H1 (cell line): ENCODE results near the gene PPARA.

ENCODE experiments used
- BRCA1 ChIP-seq: IDR thresholded peaks from 2 replicates; pipeline ENCODE4 v1.6.1; 2012; ENCODE audit warnings: low read depth, low read length, improper control_type of control experiment
- GABPA ChIP-seq: IDR thresholded peaks from 2 replicates; pipeline ENCODE4 v1.6.1; 2011; ENCODE audit warnings: mild to moderate bottlenecking, low read length, moderate library complexity, borderline replicate concordance; ENCODE audit not compliant: insufficient read depth
- JUND ChIP-seq: IDR thresholded peaks from 2 replicates; pipeline ENCODE4 v1.6.1; 2011; ENCODE audit warnings: mild to moderate bottlenecking, improper control_type of control experiment, low read length
- POLR2A ChIP-seq, 2 experiments: IDR thresholded peaks; 1 replicate in 1 of 2; 2 replicates in 1 of 2; pipeline ENCODE4 v1.6.1; 2011; ENCODE audit warnings: low read depth in 2 of 2, low read length in 2 of 2, mild to moderate bottlenecking in 2 of 2; ENCODE audit errors: control extremely low read depth in 1 of 2
- POU5F1 ChIP-seq: IDR thresholded peaks from 2 replicates; pipeline ENCODE4 v1.6.1; 2011; ENCODE audit warnings: low read depth, mild to moderate bottlenecking, low read length, moderate library complexity
- RAD21 ChIP-seq, 2 experiments: IDR thresholded peaks in 1 of 2; conservative IDR thresholded peaks in 1 of 2; 2 replicates each; pipeline ENCODE4 v1.6.1; 2011; ENCODE audit warnings: low read depth in 2 of 2, low read length in 2 of 2, improper control_type of control experiment in 1 of 2, inconsistent platforms in 1 of 2, mild to moderate bottlenecking in 1 of 2, moderate library complexity in 1 of 2
- RBBP5 ChIP-seq: IDR thresholded peaks from 2 replicates; pipeline ENCODE4 v1.7.1; 2012; ENCODE audit warnings: low read depth, mild to moderate bottlenecking, inconsistent platforms, low read length, moderate library complexity, borderline replicate concordance
- SP1 ChIP-seq: IDR thresholded peaks from 2 replicates; pipeline ENCODE4 v1.6.1; 2011; ENCODE audit warnings: low read depth, low read length
- SP2 ChIP-seq: IDR thresholded peaks from 2 replicates; pipeline ENCODE4 v1.6.1; 2012; ENCODE audit warnings: mild to moderate bottlenecking, low read length, inconsistent platforms
- SUZ12 ChIP-seq: fragments of 200-600 bp; sonication (generic); IDR thresholded peaks from 2 replicates; pipeline ENCODE4 v1.6.1; 2012; ENCODE audit warnings: mild to moderate bottlenecking, inconsistent platforms, low read length, moderate library complexity, mixed read lengths
- TAF1 ChIP-seq: IDR thresholded peaks from 2 replicates; pipeline ENCODE4 v1.6.1; 2011; ENCODE audit warnings: mild to moderate bottlenecking, low read depth, low read length
- TF ChIP-seq, protein P1 (sequence below): IDR thresholded peaks from 2 replicates; pipeline ENCODE4 v1.6.1; 2011; ENCODE audit warnings: low read length, improper control_type of control experiment
- TF ChIP-seq, protein P2 (sequence below), 3 experiments: IDR thresholded peaks; 1 replicate in 2 of 3; 2 replicates in 1 of 3; pipeline versions ENCODE4 v1.5.1 to v1.6.1; 2011; ENCODE audit warnings: low read length in 3 of 3, mild to moderate bottlenecking in 3 of 3, inconsistent platforms in 2 of 3, low read depth in 1 of 3, moderate library complexity in 1 of 3; ENCODE audit not compliant: insufficient read depth in 1 of 3; ENCODE audit errors: control extremely low read depth in 1 of 3

DNA sequence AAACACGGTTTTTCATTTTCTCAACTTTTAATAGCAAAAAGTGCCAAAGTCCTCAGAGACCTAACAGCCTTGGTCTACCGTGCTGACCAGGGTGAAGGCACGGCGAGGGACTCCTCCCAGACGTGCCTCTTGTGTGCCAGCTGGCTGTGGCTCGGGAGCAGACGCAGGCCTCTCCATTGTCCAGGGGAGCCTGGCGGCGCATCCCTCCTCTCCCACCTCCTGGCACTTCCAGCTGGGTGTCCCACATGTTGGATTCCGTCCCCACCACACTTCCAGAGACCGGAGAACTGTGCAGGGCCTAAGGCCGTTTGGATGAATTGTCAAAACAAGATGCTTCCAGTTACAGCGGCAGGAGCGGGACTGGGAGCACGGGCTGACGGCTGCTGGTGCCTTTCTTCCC, 88.2 kb downstream of the PPARA start:
- TF ChIP-seq SP2: no peak
- TF ChIP-seq GABPA: no peak
- TF ChIP-seq SUZ12: no peak
- no peak for TF ChIP-seq POLR2A (IDR thresholded peaks at IDR 0.05; ENCODE audit: control extremely low read depth in 1 of 2, low read depth in 2 of 2, low read length in 2 of 2)
- no peak for TF ChIP-seq RBBP5
- no peak for TF ChIP-seq POU5F1
- no peak for TF ChIP-seq SP1
- TF ChIP-seq, protein P1, sequence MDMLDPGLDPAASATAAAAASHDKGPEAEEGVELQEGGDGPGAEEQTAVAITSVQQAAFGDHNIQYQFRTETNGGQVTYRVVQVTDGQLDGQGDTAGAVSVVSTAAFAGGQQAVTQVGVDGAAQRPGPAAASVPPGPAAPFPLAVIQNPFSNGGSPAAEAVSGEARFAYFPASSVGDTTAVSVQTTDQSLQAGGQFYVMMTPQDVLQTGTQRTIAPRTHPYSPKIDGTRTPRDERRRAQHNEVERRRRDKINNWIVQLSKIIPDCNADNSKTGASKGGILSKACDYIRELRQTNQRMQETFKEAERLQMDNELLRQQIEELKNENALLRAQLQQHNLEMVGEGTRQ: no peak
- TF ChIP-seq, protein P2, sequence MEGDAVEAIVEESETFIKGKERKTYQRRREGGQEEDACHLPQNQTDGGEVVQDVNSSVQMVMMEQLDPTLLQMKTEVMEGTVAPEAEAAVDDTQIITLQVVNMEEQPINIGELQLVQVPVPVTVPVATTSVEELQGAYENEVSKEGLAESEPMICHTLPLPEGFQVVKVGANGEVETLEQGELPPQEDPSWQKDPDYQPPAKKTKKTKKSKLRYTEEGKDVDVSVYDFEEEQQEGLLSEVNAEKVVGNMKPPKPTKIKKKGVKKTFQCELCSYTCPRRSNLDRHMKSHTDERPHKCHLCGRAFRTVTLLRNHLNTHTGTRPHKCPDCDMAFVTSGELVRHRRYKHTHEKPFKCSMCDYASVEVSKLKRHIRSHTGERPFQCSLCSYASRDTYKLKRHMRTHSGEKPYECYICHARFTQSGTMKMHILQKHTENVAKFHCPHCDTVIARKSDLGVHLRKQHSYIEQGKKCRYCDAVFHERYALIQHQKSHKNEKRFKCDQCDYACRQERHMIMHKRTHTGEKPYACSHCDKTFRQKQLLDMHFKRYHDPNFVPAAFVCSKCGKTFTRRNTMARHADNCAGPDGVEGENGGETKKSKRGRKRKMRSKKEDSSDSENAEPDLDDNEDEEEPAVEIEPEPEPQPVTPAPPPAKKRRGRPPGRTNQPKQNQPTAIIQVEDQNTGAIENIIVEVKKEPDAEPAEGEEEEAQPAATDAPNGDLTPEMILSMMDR (IDR thresholded peaks at IDR 0.05; ENCODE audit: control extremely low read depth in 1 of 3, insufficient read depth in 1 of 3, low read depth in 1 of 3, low read length in 3 of 3): no peak
- TF ChIP-seq BRCA1: no peak
- TF ChIP-seq TAF1: no peak
- TF ChIP-seq RAD21 (IDR thresholded peaks at IDR 0.05 in 1 of 2, conservative IDR thresholded peaks at IDR 0.05 in 1 of 2; ENCODE audit: low read depth in 2 of 2, low read length in 2 of 2): no peak
- TF ChIP-seq JUND: no peak
